GM19240 (cell line): Measurements from ENCODE around the gene MRPS30.
"Not testable (repeated sequence)": the region's sequence is repeated elsewhere in the genome, so short reads cannot be mapped to it uniquely, and the experiment has no call there.

Experiments used
- DNase-seq: peaks from one replicate; pipeline ENCODE4 v3.0.0; 2011; ENCODE audit warnings: low spot score; ENCODE audit not compliant: insufficient read length

MRPS30 gene

DNA sequence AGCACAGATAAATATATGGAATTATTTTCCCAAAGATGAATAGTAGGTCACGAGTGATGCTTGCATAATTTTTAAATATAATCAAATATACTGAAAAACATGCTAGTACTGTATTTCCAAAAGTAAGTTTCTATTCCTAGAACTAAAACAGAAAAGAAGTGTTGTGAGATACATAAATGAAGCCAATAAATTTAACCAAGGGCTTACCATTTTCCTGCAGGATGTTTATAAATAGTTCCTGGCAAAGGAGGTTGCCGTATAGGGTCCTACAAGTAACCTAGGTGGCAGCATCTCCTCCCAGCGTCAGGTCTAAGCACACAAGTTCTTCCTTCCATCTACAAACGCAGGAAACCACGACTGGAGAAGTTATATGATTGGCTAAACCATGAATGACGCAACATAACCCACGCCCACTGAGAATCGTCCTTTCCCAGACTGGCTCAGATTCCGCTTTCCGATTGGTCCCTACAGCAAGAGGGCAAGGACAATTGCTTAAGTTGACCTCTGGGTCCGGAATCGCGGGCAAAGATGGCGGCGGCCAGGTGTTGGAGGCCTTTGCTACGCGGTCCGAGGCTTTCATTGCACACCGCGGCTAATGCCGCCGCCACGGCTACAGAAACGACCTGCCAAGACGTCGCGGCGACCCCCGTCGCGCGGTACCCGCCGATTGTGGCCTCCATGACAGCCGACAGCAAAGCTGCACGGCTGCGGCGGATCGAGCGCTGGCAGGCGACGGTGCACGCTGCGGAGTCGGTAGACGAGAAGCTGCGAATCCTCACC is at the start of gene MRPS30:
Gene MRPS30, plus strand, starts transcription at position 513 of the 780 bp plus-strand sequence. Its CDS starts 16 bp downstream, at position 529.
- DNase-seq, result peak; percentile 41

GRCh38 chr5:44769200-44769876 is 39.4 kb upstream of the MRPS30 start:
- no peak for DNase-seq

GRCh38 chr5:44769877-44770209 is 38.9 kb upstream of the MRPS30 start:
- DNase-seq, result no peak

GRCh38 chr5:44770780-44771717 is 37.7 kb upstream of the MRPS30 start:
- DNase-seq, result no peak

GRCh38 chr5:44772397-44772796 is 36.4 kb upstream of the MRPS30 start:
- not testable (repeated sequence) for DNase-seq

GRCh38 chr5:44774279-44774880 is 34.4 kb upstream of the MRPS30 start:
- DNase-seq, result peak; percentile 0

DNA sequence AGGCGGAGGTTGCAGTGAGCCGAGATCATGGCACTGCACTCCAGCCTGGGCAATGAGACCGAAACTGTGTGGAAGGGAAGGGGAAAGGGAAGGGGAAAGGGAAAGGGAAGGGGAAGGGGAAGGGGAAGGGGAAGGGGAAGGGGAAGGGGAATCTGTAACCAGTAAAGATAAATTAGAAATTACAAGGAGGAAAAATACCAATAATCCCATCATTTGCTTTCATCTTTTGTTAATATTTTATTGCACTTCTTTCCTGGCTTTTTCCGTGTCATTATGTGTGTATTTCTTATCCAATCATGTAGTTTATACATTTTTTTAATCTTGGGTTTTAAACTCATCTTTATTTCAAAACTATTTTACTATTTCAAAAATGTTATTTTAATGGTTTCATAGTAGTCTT is 29.6 kb upstream of the MRPS30 start:
- no peak for DNase-seq

DNA sequence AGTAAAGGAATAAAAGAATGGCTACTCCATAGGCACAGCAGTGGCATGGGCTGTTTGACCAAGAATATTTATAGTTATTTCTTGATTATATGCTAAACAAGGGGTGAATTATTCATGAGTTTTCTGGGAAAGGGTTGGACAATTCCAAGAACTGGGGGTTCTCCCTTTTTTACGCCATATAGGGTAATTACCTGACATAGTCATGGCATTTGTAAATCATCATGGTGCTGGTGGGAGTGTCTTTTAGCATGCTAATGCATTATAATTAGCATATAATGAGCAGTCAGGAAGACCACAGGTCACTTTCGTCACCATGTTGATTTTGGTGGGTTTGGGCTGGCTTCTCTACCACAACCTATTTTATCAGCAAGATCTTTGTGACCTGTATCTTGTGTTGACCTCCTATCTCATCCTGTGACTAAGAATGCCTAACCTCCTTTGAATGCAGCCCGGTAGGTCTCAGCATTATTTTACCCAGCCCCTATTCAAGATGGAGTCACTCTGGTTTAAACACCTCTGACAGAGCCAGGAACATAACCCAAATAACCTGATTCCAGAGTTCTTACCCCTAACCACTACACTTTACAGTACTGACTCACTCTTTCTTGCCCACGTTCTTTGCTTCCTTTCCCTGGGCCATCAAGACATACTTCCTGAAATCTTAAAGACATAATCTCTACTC is 25.0 kb upstream of the MRPS30 start:
- DNase-seq, result no peak

- no peak for DNase-seq
These were observed 21.0 kb upstream of the MRPS30 start for GRCh38 chr5:44787731-44788130.

DNA sequence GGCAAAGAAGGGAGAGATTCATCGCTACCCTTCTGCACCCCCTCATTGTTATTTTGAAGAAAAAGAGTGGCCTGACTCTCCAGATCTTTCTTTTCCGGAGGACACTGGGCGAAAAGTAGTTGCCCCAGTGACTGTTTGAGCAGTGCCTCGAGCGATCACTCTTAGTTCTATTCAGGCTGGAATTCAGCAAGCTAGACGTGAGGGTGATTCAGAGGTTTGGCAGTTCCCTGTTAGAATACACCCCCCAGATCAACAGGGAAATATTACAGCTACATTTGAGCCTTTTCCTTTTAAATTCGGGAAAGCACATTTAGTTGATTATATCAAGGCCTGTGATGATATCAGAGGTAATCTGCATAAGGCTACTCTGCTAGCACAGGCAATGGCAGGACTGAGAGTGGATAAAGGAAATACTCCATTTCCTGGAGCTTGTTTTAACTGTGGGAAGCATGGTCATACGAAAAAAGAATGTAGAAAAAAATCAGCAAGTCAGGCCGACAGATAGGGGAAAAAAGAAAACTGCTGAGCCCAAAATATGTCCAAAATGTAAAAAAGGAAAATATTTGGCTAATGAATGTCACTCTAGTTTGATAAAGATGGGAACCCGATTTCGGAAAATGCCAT is 19.3 kb upstream of the MRPS30 start:
- DNase-seq, result not testable (repeated sequence)

DNA sequence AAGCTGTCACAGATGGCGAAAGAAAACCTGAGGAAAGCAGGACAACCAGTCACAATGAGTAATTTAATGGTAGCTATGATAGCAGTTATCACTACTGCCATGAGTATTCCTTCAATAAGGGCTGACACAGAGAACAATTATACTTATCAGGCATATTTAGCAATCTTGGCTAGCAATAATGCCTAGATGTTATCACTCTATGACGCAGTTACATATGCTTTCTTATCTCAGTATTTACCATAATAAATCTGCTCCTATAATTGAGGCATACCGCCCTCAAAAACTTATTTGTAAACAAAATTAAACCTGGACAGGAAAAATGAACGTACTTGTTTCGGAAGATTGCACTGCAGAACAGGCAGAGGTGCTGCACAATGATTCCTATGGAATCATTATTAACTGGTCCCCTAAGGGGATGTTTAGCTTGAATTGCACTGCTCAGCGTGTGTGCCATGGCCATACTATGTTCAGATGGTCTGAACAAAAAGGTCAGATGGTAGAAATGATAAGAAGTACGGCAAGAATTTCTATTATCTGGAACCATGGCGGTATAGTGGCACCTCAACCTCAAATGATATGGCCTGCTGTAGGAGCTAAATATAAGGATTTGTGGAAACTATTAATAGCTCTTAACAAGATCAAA is 16.6 kb upstream of the MRPS30 start:
- not testable (repeated sequence) for DNase-seq

DNA sequence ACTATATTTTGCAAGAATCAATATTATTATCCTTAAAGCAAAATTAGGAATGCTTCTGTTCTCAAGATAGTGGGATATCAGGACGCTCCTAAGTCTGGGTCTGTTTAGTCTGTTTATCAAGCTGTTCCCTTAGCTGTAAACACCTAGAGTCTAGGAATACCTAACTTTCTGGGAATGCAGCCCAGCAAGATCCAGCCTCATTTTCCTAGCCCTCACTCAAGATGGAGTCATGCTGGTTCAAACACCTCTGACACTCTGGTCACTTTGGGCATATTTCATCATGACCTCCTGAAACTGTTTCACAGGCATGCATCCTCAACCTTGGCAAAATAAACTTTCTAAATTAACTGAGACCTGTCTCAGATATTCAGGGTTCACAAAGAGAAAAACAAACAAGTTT is 14.4 kb upstream of the MRPS30 start:
- no peak for DNase-seq

DNA sequence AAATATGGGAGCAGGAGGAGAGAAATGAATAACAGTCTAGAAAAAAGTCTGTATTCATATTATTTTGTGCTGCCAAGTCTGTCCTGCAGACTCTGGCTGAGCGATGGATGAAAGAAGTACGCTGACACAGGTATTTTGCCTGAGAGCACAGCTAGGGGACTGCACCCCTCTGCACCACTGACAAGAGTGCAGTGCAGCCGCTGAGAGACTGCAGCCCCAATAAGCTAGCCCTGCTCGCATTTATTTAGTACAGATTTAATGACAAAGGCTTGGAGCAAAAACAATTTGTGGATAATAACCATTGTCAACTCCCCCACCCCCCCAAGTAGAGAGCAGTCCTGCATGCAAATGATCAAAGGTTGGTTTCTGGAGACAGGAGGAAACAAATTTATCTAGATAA is 13.3 kb upstream of the MRPS30 start:
- no peak for DNase-seq

- DNase-seq, result no peak
These were observed 10.9 kb upstream of the MRPS30 start for GRCh38 chr5:44797841-44798240.

GRCh38 chr5:44801992-44802391 is 6.8 kb upstream of the MRPS30 start:
- DNase-seq, result no peak

GRCh38 chr5:44806608-44807007 is 2.1 kb upstream of the MRPS30 start:
- DNase-seq, result no peak

DNA sequence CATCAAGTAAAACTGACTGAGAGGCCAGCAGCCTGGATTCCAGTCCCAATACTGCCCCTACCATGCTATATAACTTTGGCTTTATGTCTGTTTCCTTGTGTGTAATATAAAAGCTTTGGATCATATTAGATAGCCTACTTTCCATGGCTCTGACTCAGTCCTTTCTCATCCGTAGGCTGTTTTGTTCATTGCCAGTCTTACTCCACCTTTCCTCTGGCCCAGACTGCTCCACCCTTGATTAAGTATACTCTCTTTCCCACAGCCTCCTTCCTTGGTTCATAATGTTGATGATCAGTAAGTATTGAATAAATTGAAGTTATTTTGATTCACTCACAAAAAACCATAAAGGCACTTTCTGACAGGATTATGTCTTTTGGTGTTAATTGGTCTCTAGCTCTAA is 1.5 kb upstream of the MRPS30 start:
- DNase-seq, result no peak

DNA sequence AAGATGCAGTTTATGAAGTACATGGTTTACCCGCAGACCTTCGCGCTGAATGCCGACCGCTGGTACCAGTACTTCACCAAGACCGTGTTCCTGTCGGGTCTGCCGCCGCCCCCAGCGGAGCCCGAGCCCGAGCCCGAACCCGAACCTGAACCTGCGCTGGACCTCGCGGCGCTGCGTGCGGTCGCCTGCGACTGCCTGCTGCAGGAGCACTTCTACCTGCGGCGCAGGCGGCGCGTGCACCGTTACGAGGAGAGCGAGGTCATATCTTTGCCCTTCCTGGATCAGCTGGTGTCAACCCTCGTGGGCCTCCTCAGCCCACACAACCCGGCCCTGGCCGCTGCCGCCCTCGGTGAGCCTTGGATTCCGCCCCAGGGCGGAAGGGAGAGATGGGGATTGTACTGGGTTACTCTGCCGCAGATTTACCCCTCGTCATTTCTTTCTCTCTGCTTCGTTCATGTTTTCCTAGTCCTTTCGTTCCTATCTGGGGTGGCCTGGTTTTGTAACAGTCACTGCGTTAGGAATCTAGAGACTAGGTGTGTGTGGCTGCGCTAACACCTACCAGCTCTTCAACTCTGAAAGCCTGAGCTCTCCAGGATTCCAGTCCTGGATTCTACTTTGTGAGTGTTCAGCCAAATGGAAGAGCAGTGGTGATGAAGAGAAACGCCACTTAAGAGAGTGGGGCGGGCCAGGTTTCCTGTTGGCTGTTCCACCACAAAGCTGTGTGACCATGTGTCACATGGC is 638 bp downstream of the MRPS30 start:
- peak; percentile 6 for DNase-seq

GRCh38 chr5:44809956-44810420 is 1.2 kb downstream of the MRPS30 start:
- no peak for DNase-seq
